Duodenal mucosa (tissue), 2 donors: Measurements from ENCODE around the gene BBC3.
"Not testable (repeated sequence)": the region's sequence is repeated elsewhere in the genome, so short reads cannot be mapped to it uniquely, and the experiment has no call there.

Experiments
- H3K27ac ChIP-seq: one replicate; pipeline ENCODE4 v1.7.0; 2013; ENCODE audit warnings: low read depth, low read length
- H3K27me3 ChIP-seq, 2 donors: one replicate each; pipeline ENCODE4 v1.7.0; 2013; ENCODE audit warnings: low read length in 2 of 2, control low read depth in 1 of 2; ENCODE audit not compliant: insufficient read depth in 2 of 2, control insufficient read depth in 1 of 2
- H3K36me3 ChIP-seq, 2 donors: one replicate each; pipeline ENCODE4 v1.7.0; 2013; ENCODE audit warnings: low read length in 2 of 2, control low read depth in 1 of 2; ENCODE audit not compliant: insufficient read depth in 2 of 2, control insufficient read depth in 1 of 2
- H3K4me1 ChIP-seq, 2 donors: one replicate each; pipeline ENCODE4 v1.7.0; 2013; ENCODE audit warnings: low read length in 2 of 2, control low read depth in 1 of 2; ENCODE audit not compliant: insufficient read depth in 2 of 2, control insufficient read depth in 1 of 2
- H3K4me3 ChIP-seq, 2 donors: one replicate each; pipeline ENCODE4 v1.7.0; 2013; ENCODE audit warnings: low read length in 2 of 2, low read depth in 1 of 2
- H3K9ac ChIP-seq, 2 donors: one replicate each; pipeline ENCODE4 v1.7.0; 2013; ENCODE audit warnings: low read length in 2 of 2, low read depth in 1 of 2
- H3K9me3 ChIP-seq, 2 donors: one replicate each; pipeline ENCODE4 v1.7.0; 2013; ENCODE audit warnings: low read length in 2 of 2, control low read depth in 1 of 2; ENCODE audit not compliant: control insufficient read depth in 1 of 2

Gene BBC3

DNA sequence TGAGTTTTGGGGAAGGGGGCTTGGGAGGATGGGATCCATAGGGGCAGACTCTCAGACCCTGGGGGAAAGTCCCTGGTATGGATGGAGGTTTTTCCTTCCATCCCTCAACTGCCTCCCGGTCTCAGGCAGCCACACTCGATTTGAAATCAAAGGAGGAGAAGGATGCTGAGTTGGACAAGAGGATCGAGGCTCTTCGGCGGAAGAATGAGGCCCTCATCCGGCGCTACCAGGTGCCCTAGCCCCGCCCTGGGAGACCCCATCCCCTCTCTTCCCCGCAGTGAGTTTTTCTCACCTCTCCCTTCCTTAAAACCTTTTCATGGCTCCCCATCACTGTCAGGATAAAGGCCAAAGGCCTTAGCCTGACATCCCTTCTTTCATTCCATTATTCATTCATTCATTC is 27.4 kb upstream of the BBC3 start:
- peak overlapping the region in 1 of 2 donors; percentile 84 for H3K9ac ChIP-seq
- H3K4me1 ChIP-seq = peaks cover 17 to 20% of the 10 kb centered on the region in 2 donors
- H3K4me3 ChIP-seq = peak overlapping the region; percentile 57 to 77
- no peaks in the 10 kb centered on the region for H3K27me3 ChIP-seq
- no peak overlapping the region for H3K27ac ChIP-seq
- no peaks in the 10 kb centered on the region for H3K9me3 ChIP-seq
- H3K36me3 ChIP-seq = peaks cover 14 to 39% of the 10 kb centered on the region in 2 donors

GRCh38 chr19:47257411-47258169 is 26.6 kb upstream of the BBC3 start:
- Histone ChIP-seq H3K27me3 (no peaks in the 10 kb centered on the region), H3K9me3 (no peaks in the 10 kb centered on the region), H3K4me1 (peaks cover 17 to 20% of the 10 kb centered on the region in 2 donors), H3K4me3 (peak overlapping the region; percentile 57 to 77), H3K36me3 (peaks cover 14 to 32% of the 10 kb centered on the region in 2 donors), H3K27ac (peak overlapping the region; percentile 82), H3K9ac (peak overlapping the region; percentile 68 to 84)

DNA sequence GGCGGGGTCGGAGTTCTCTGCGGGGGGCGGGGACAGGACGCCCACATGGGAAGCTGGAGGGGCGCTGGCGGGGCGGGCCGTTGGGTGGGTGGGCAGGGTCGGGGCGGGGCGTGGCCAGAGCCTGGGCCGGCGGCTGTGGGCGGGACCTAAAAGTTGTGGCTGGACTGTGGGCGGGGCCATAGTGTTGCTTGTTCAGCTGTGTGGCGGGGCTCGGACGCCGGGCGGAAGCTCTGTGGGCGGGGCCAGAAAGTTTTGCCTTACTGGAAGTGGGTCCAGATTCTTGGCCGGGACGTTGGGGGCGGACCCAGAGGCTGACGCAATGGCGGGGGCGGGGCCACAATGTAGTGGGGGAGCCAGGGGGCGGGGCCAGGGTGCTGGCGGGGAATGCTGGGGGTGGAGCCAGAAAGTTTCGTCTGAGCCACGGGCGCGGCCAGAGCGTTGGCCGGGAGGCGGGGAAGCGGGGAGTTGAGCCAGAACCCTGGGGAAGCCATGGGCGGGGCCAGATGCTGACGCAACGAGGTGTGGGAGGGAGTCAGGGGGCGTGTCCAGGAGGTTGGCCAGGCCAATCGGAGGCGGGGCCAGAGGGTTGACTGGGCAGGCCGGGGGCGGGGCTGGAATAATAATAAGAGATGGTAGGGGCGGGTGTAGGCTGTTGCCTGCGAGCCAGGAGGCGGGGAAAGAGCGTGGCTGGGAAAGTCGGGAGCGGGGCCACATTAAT is 25.9 kb upstream of the BBC3 start:
- Histone ChIP-seq H3K9ac (peak overlapping the region in 1 of 2 donors; percentile 84), H3K27me3 (no peaks in the 10 kb centered on the region), H3K4me1 (peaks cover 17 to 20% of the 10 kb centered on the region in 2 donors)

GRCh38 chr19:47255879-47256692 is 25.1 kb upstream of the BBC3 start, which contains the start of gene CCDC9:
Gene CCDC9 (plus strand): TSS chr19:47256525. CDS start chr19:47258401, 1,876 bp downstream.
- peaks cover 11 to 27% of the 10 kb centered on the region in 2 donors for H3K36me3 ChIP-seq
- H3K27ac ChIP-seq = peak within 1 kb of the TSS; percentile 89
- H3K27me3 ChIP-seq = no peaks in the 10 kb centered on the region
- H3K9ac ChIP-seq = peak within 1 kb of the TSS; percentile 84 to 94
- peaks cover 17 to 20% of the 10 kb centered on the region in 2 donors for H3K4me1 ChIP-seq
- H3K4me3 ChIP-seq = peak within 1 kb of the TSS; percentile 78 to 92
- H3K9me3 ChIP-seq = no peaks in the 10 kb centered on the region

More for the DNA sequence above, 25.9 kb upstream of the BBC3 start:
- Histone ChIP-seq H3K27ac (peak overlapping the region; percentile 89), H3K9me3 (no peaks in the 10 kb centered on the region), H3K4me3 (peak overlapping the region; percentile 78 to 92), H3K36me3 (peaks cover 14 to 31% of the 10 kb centered on the region in 2 donors)

DNA sequence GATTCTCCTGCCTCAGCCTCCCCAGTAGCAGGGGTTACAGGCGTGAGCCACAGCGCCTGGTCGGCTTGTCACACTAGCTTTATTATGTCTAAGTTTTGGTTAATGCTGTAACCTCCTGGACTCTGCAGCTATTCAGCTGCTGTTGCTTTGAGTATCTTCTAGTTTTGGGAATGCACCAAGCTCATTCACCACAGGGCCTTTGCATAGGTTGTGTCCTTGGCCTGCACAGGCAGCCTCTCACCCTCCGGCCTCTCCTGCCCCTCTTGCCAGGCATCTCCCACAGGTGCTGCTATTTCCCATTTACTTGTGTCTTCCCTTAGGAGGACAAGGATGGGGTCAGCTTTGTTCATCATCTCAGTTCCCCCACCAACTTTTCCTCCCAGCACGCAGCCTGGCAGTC is 23.0 kb upstream of the BBC3 start:
- Histone ChIP-seq H3K36me3 (peaks cover 6 to 7% of the 10 kb centered on the region in 2 donors), H3K9ac (no peak overlapping the region), H3K27ac (no peak overlapping the region)

GRCh38 chr19:47253467-47253881 is 22.5 kb upstream of the BBC3 start:
- peaks cover 8 to 9% of the 10 kb centered on the region in 2 donors for H3K4me1 ChIP-seq
- H3K4me3 ChIP-seq = no peak overlapping the region
- H3K27ac ChIP-seq = no peak overlapping the region
- no peaks in the 10 kb centered on the region for H3K27me3 ChIP-seq
- H3K36me3 ChIP-seq = peaks cover under 1 to 2% of the 10 kb centered on the region in 2 donors
- no peaks in the 10 kb centered on the region for H3K9me3 ChIP-seq
- H3K9ac ChIP-seq = no peak overlapping the region

More for the DNA sequence above, 23.0 kb upstream of the BBC3 start:
- Histone ChIP-seq H3K4me3 (no peak overlapping the region), H3K9me3 (no peaks in the 10 kb centered on the region), H3K4me1 (peaks cover 13 to 14% of the 10 kb centered on the region in 2 donors), H3K27me3 (no peaks in the 10 kb centered on the region)

GRCh38 chr19:47253016-47253415 is 22.0 kb upstream of the BBC3 start:
- H3K27ac ChIP-seq, H3K36me3 ChIP-seq, H3K9ac ChIP-seq, H3K9me3 ChIP-seq, H3K4me1 ChIP-seq, H3K27me3 ChIP-seq, H3K4me3 ChIP-seq: not testable (repeated sequence)

GRCh38 chr19:47247308-47247990 is 16.4 kb upstream of the BBC3 start:
- no peaks in the 10 kb centered on the region for H3K27me3 ChIP-seq
- no peak overlapping the region for H3K27ac ChIP-seq
- H3K9me3 ChIP-seq = no peaks in the 10 kb centered on the region
- H3K36me3 ChIP-seq = no peaks in the 10 kb centered on the region
- no peak overlapping the region for H3K4me3 ChIP-seq
- H3K9ac ChIP-seq = no peak overlapping the region
- peaks cover 11 to 18% of the 10 kb centered on the region in 2 donors for H3K4me1 ChIP-seq

GRCh38 chr19:47243776-47244547 is 13.0 kb upstream of the BBC3 start:
- H3K27ac ChIP-seq = peak overlapping the region; percentile 62
- H3K9ac ChIP-seq = peak overlapping the region; percentile 32 to 39
- peaks cover 22 to 38% of the 10 kb centered on the region in 2 donors for H3K4me1 ChIP-seq
- no peaks in the 10 kb centered on the region for H3K36me3 ChIP-seq
- no peaks in the 10 kb centered on the region for H3K9me3 ChIP-seq
- peaks cover 28 to 29% of the 10 kb centered on the region in 2 donors for H3K27me3 ChIP-seq
- peak overlapping the region; percentile 43 to 73 for H3K4me3 ChIP-seq
